Osteoblast (primary cell): ENCODE measurements around the gene CCDC68. TPM values are rescaled to one million over a fixed set of nuclear protein-coding genes. Genes with fewer than 3 reads are reported as not detected.

Experiments used
- DNase-seq: peaks from one replicate; pipeline ENCODE4 v3.0.0; 2011; ENCODE audit warnings: low spot score, mixed read lengths; ENCODE audit not compliant: insufficient read length; ENCODE audit errors: missing footprints
- H2AFZ ChIP-seq: 2 replicates; pipeline ENCODE4 v1.6.0; 2011; ENCODE audit warnings: mild to moderate bottlenecking, low read length
- H3K27ac ChIP-seq: 2 replicates; pipeline ENCODE4 v1.5.1; 2011; ENCODE audit warnings: mild to moderate bottlenecking, low read depth, low read length, moderate library complexity
- H3K27me3 ChIP-seq: 2 replicates; pipeline ENCODE4 v1.6.0; 2012; ENCODE audit warnings: mild to moderate bottlenecking, control low read depth, inconsistent platforms, low read length, moderate library complexity; ENCODE audit not compliant: insufficient read depth
- H3K36me3 ChIP-seq: 2 replicates; pipeline ENCODE4 v1.5.1; 2011; ENCODE audit warnings: mild to moderate bottlenecking, low read length, control low read depth, moderate library complexity; ENCODE audit not compliant: insufficient read depth
- H3K4me1 ChIP-seq: 2 replicates; pipeline ENCODE4 v1.5.1; 2011; ENCODE audit warnings: mild to moderate bottlenecking, low read length, control low read depth, moderate library complexity; ENCODE audit not compliant: insufficient read depth
- H3K4me2 ChIP-seq: 2 replicates; pipeline ENCODE4 v1.6.0; 2011; ENCODE audit warnings: mild to moderate bottlenecking, low read length; ENCODE audit not compliant: insufficient read depth
- H3K4me3 ChIP-seq: fragments of 200-600 bp; sonication (generic); 3 replicates; pipeline ENCODE4 v1.5.1; 2012; ENCODE audit warnings: mild to moderate bottlenecking, low read length, inconsistent platforms; ENCODE audit not compliant: insufficient read depth
- H3K79me2 ChIP-seq: 2 replicates; pipeline ENCODE4 v1.6.0; 2012; ENCODE audit warnings: mild to moderate bottlenecking, low read length, control low read depth, inconsistent platforms; ENCODE audit not compliant: insufficient read depth
- H3K9me3 ChIP-seq: 2 replicates; pipeline ENCODE4 v1.5.1; 2011; ENCODE audit warnings: low read depth, low read length, control low read depth
- H4K20me1 ChIP-seq: 2 replicates; pipeline ENCODE4 v1.6.0; 2012; ENCODE audit warnings: mild to moderate bottlenecking, low read length, control low read depth; ENCODE audit not compliant: insufficient read depth
- CTCF ChIP-seq: IDR thresholded peaks from 2 replicates; pipeline ENCODE4 v1.5.1; 2011; ENCODE audit warnings: mild to moderate bottlenecking, low read depth, low read length, moderate library complexity; ENCODE audit errors: extremely low read depth
- total RNA-seq: library from RNA; depleted of rRNA; stranded (reverse); fragments of >200 nt; gene quantifications from 2 replicates; pipeline ENCODE4 v1.2.3, GENCODE V29; 2012

Gene CCDC68
- 9.0 and 13.3 TPM in 2 replicates for total RNA-seq

GRCh38 chr18:54958704-54959625 is at the start of gene CCDC68:
Gene CCDC68, minus strand, starts transcription at chr18:54959461. Its CDS starts 16,670 bp downstream, at chr18:54942791.
- H3K27me3 ChIP-seq = no peaks in the 10 kb centered on the region
- no peaks in the 10 kb centered on the region for H3K36me3 ChIP-seq
- no peak within 1 kb of the TSS for H3K27ac ChIP-seq
- TF ChIP-seq CTCF = no peak
- H2AFZ ChIP-seq = peak within 1 kb of the TSS; percentile 92
- no peaks in the 10 kb centered on the region for H4K20me1 ChIP-seq
- H3K9me3 ChIP-seq = no peaks in the 10 kb centered on the region
- H3K4me2 ChIP-seq = peak within 1 kb of the TSS; percentile 90
- H3K79me2 ChIP-seq = no peaks in the 10 kb centered on the region
- peak within 1 kb of the TSS; percentile 83 for H3K4me3 ChIP-seq
- H3K4me1 ChIP-seq = peaks cover 12% of the 10 kb centered on the region
- DNase-seq = peak; percentile 90

- no peak overlapping the region for H3K4me2 ChIP-seq
- H3K36me3 ChIP-seq = no peaks in the 10 kb centered on the region
- no peak overlapping the region for H3K4me3 ChIP-seq
- no peak overlapping the region for H2AFZ ChIP-seq
- no peaks in the 10 kb centered on the region for H3K79me2 ChIP-seq
- H3K4me1 ChIP-seq = no peaks in the 10 kb centered on the region
- no peak for DNase-seq
- H3K27me3 ChIP-seq = peaks cover 26% of the 10 kb centered on the region
- no peak for TF ChIP-seq CTCF
- H3K27ac ChIP-seq = no peak overlapping the region
- no peaks in the 10 kb centered on the region for H4K20me1 ChIP-seq
- H3K9me3 ChIP-seq = no peaks in the 10 kb centered on the region
These were observed 48.3 kb upstream of the CCDC68 start for GRCh38 chr18:55007602-55008001.

- DNase-seq = no peak
- no peak overlapping the region for H3K4me2 ChIP-seq
- peaks cover 29% of the 10 kb centered on the region for H3K27me3 ChIP-seq
- no peaks in the 10 kb centered on the region for H3K4me1 ChIP-seq
- no peak overlapping the region for H3K27ac ChIP-seq
- no peaks in the 10 kb centered on the region for H3K9me3 ChIP-seq
- H3K36me3 ChIP-seq = no peaks in the 10 kb centered on the region
- no peak overlapping the region for H3K4me3 ChIP-seq
- no peak for TF ChIP-seq CTCF
- H3K79me2 ChIP-seq = no peaks in the 10 kb centered on the region
- H4K20me1 ChIP-seq = no peaks in the 10 kb centered on the region
- no peak overlapping the region for H2AFZ ChIP-seq
These were observed 44.4 kb upstream of the CCDC68 start for GRCh38 chr18:55003695-55004094.

GRCh38 chr18:55002261-55002660 is 43.0 kb upstream of the CCDC68 start:
- H3K4me3 ChIP-seq = no peak overlapping the region
- H3K27ac ChIP-seq = no peak overlapping the region
- H3K36me3 ChIP-seq = no peaks in the 10 kb centered on the region
- peaks cover 21% of the 10 kb centered on the region for H3K27me3 ChIP-seq
- no peaks in the 10 kb centered on the region for H3K9me3 ChIP-seq
- H4K20me1 ChIP-seq = no peaks in the 10 kb centered on the region
- no peak for TF ChIP-seq CTCF
- H2AFZ ChIP-seq = no peak overlapping the region
- no peaks in the 10 kb centered on the region for H3K79me2 ChIP-seq
- no peaks in the 10 kb centered on the region for H3K4me1 ChIP-seq
- DNase-seq = no peak
- no peak overlapping the region for H3K4me2 ChIP-seq
